Kidney epithelial cell (primary cell): ENCODE measurements around the gene RAPGEF1. TPM values are rescaled to one million over a fixed set of nuclear protein-coding genes. Genes with fewer than 3 reads are reported as not detected.

Experiments
- DNase-seq: peaks from one replicate; pipeline ENCODE4 v3.0.0-alpha.2; 2010; ENCODE audit warnings: low read depth
- H3K27me3 ChIP-seq: 2 replicates; pipeline ENCODE4 v1.6.0; 2011; ENCODE audit warnings: low read length; ENCODE audit not compliant: control insufficient read depth, insufficient read depth
- H3K36me3 ChIP-seq: 2 replicates; pipeline ENCODE4 v1.5.1; 2011; ENCODE audit warnings: low read length; ENCODE audit not compliant: control insufficient read depth, insufficient read depth
- H3K4me3 ChIP-seq: 2 replicates; pipeline ENCODE4 v1.5.1; 2011; ENCODE audit warnings: low read depth, mild to moderate bottlenecking, control low read depth, low read length
- total RNA-seq: library from RNA; depleted of rRNA; stranded (reverse); fragments of >200 nt; gene quantifications from 2 replicates; pipeline ENCODE4 v1.2.3, GENCODE V29; 2015
- TF ChIP-seq, protein P1 (sequence below): IDR thresholded peaks from 2 replicates; pipeline ENCODE4 v1.5.1; 2011; ENCODE audit warnings: mild to moderate bottlenecking, moderate library complexity, low read length, control low read depth, inconsistent platforms; ENCODE audit not compliant: insufficient read depth, poor library complexity, severe bottlenecking

RAPGEF1 gene
- total RNA-seq, 1 donor from 2014 or later: 43.5 TPM

DNA sequence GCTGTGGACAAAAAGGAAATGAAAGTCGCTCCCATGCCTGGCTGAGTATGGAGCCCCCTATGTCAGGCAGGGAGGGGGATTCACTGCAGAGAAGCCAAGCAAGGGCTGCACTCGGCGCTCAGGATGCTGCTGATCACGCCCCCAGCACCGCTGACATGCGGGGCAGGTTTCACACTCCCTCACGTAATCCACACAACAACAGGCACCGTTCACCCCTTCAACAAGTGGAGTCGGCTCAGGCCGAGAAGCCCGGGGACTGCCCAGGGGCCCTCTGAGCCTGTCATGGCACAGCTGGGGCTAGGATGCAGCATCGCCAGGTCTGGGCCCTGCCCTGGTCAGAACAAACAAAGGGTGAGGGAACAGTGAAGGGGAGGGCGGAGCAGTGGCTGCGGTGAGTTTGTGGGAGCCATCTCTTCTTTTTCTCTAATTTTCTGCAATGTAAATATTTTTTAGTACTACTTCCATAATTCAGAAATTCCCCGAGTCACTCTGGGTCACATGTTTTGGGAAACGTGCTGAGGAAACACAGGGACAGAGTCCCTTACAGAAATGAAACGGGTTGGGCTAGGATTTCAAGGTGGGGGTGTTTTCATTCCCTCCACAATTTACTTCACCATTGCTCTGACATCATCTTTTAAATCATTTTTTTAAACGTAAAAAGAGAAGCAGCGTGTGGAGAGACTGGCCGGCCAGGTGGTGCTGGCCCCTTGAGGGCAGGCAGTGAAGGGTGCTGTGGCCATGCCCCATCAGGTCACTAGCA is 144.8 kb downstream of the RAPGEF1 start:
- Histone ChIP-seq H3K27me3 (no peaks in the 10 kb centered on the region), H3K4me3 (no peak overlapping the region), H3K36me3 (no peaks in the 10 kb centered on the region)
- TF ChIP-seq, protein P1, sequence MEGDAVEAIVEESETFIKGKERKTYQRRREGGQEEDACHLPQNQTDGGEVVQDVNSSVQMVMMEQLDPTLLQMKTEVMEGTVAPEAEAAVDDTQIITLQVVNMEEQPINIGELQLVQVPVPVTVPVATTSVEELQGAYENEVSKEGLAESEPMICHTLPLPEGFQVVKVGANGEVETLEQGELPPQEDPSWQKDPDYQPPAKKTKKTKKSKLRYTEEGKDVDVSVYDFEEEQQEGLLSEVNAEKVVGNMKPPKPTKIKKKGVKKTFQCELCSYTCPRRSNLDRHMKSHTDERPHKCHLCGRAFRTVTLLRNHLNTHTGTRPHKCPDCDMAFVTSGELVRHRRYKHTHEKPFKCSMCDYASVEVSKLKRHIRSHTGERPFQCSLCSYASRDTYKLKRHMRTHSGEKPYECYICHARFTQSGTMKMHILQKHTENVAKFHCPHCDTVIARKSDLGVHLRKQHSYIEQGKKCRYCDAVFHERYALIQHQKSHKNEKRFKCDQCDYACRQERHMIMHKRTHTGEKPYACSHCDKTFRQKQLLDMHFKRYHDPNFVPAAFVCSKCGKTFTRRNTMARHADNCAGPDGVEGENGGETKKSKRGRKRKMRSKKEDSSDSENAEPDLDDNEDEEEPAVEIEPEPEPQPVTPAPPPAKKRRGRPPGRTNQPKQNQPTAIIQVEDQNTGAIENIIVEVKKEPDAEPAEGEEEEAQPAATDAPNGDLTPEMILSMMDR: no peak
- no peak for DNase-seq

DNA sequence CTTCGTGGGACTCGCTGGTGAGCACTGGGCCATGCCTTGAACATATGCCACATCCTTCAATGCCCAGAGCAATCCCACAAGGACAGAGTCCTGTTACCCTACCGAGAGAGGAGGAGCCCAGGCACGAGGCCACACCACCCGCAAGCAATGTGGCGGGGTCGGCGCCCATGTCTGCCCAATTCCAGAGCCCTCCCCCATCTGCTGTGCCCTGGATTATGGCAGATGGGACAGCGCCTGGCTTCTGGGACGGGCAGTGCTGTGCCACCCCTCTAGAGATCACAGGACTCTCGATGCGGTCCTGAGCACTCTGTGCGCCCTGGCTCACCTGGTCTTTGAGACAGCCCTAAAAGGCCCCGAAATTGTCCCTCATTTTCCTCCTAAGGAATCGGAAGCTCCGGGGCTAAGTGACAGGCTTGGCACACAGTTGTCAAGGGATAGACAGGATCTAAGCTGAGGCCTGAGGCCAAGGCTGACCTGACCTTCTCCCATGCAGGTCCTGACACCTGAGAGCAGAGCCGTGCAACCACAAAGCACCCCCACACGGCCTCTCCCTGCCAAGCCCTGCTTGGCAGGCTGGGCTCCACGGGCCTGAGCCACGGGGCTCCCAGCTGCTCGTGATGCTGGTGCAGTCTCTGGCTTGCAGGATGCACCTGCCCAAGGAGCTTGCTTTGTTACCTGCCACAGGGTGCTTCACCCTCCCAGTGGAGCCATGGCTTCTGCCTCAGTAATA is 145.8 kb downstream of the RAPGEF1 start:
- DNase-seq: no peak
- no peak overlapping the region for H3K4me3 ChIP-seq
- H3K36me3 ChIP-seq: no peaks in the 10 kb centered on the region
- TF ChIP-seq, protein P1: no peak
- no peaks in the 10 kb centered on the region for H3K27me3 ChIP-seq

DNA sequence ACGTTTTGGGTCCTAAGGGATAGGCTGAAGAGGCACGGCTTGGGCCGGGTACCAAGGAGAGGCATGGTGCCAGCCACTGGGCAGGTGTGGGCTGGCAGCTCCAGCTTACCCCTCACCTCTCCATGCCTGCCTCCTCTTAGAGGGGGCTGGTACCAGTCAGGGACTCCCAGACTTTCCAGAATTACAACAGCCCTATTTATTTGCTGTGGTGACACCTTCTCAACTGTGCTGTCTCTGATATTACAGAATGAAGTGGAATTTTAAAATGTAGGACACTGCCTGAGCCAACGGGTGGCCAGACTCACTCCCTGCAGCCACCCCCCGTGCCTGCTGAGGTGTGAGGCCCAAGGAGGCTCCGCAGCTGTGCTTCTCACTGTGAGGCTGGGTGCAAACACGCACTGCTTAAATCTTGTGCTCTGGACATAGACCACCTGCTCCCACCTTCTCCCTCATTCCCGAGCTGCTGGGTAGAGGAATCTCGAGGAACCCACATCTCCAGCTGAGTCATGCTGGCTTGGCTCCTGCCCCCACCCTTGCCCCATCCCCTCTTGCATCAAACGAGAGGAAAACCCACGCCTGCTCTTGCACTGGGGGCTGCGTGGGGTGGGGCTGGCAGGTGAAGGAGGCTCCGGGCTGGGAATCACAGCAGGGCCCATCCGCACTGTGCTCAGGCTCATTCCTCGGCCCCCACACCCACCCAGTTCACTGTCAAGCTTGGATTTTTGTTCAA is 146.6 kb downstream of the RAPGEF1 start:
- Histone ChIP-seq H3K4me3 (no peak overlapping the region), H3K27me3 (no peaks in the 10 kb centered on the region), H3K36me3 (no peaks in the 10 kb centered on the region)
- TF ChIP-seq, protein P1: no peak
- DNase-seq: no peak

DNA sequence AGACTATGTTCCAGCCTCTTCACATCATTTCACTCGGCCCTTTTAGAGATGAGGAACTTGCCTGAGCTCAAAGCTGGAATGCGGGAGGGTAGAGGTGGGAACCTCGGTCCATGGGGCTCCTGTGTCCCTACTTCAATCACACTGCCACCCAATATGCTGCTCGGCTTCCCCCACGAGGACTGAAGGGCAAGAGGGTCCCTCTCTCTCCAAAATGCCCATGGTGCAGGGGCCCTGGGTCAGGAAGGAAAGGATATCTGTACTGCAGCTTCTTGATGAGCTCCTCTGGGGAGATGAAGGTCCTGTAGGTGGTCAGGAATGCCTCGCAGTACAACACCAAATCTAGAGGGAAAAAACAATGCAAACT is 148.0 kb downstream of the RAPGEF1 start:
- no peak overlapping the region for H3K4me3 ChIP-seq
- TF ChIP-seq, protein P1: no peak
- H3K27me3 ChIP-seq: no peaks in the 10 kb centered on the region
- no peak for DNase-seq
- no peaks in the 10 kb centered on the region for H3K36me3 ChIP-seq

DNA sequence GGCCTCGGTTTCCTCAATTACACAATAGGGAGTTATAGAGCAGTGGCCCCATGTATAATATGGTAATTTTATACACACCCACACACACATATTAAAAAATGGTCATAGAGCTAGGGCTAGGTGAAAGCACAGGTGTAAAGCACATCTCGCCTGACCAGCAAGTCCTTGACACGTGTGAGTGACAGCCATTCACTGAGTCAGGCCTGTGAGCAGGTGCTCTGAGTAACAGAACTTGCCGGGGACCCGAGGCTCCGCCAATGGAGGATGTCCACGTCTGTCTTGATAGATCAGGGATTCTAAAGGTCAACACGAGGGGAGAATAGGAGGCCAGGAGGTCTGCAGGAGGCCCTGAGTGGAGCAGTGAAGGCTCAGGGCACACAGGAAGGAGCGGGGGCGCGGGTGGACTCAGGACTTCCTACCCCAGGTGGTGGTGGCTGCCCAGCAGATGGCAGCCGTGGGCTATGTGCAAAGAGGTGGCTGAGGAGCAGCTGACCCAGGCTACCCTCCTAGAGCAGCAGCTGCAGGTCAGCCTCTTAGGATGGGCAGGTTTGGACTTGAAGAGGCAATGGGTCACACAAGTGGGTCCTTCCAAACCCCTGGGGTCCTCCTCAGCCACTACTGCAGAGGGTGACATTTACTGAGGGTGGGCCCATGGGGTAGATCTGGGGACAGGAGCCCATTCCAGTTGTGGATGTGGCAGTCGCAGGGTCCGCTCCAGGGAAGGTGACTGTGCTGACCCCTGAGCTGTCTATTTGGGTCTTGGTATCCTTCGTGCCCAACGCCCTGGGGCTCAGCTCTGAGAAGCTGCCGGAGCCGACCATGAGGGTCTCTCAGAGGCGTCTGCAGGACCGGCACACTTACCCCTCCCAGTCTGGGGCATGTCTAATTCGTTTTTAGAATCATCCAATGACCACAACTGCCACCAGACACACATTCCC is 148.7 kb downstream of the RAPGEF1 start:
- Histone ChIP-seq H3K27me3 (no peaks in the 10 kb centered on the region), H3K36me3 (no peaks in the 10 kb centered on the region), H3K4me3 (no peak overlapping the region)
- DNase-seq: no peak
- TF ChIP-seq, protein P1: peak; percentile 93
